Measurements from ENCODE around the gene KIRREL2. TPM values are rescaled to one million over a fixed set of nuclear protein-coding genes. Genes with fewer than 3 reads are reported as not detected.
A peak's percentile ranks its signal among the peaks of the same experiment; 100 is the strongest.
"Not testable (repeated sequence)": the region's sequence is repeated elsewhere in the genome, so short reads cannot be mapped to it uniquely, and the experiment has no call there.

KIRREL2 gene
- total RNA-seq, 6 experiments from 2014 or later, result 0.07 TPM; not detected in 5

DNA sequence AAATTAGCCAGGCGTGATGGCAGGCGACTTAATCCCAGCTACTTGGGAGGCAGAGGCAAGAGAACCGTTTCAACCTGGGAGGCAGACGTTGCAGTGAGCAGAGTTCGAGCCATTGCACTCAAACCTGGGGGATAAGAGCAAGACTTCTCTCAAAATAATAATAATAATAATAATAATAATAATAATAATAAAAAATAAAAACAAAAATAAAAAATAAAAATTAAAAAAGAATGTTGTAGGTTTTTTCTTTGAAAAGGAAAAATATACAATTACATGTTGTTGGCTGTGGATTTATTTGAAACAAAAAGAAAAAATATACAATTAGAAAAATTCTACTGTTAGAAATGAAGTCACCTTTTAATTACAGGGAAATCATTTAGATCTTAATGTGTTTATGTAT is 32.6 kb upstream of the KIRREL2 start:
- DNase-seq, result no peak
- Mint-ChIP-seq H3K27ac (no peak overlapping the region), H3K9me3 (no peaks in the 10 kb centered on the region), H3K4me1 (ENCODE audit: low read depth) (peaks cover 7% of the 10 kb centered on the region), H3K36me3 (ENCODE audit: low read depth) (no peaks in the 10 kb centered on the region), H3K27me3 (ENCODE audit: insufficient read depth) (peaks cover 12% of the 10 kb centered on the region), H3K4me3 (no peak overlapping the region)
- TF ChIP-seq, protein P1, sequence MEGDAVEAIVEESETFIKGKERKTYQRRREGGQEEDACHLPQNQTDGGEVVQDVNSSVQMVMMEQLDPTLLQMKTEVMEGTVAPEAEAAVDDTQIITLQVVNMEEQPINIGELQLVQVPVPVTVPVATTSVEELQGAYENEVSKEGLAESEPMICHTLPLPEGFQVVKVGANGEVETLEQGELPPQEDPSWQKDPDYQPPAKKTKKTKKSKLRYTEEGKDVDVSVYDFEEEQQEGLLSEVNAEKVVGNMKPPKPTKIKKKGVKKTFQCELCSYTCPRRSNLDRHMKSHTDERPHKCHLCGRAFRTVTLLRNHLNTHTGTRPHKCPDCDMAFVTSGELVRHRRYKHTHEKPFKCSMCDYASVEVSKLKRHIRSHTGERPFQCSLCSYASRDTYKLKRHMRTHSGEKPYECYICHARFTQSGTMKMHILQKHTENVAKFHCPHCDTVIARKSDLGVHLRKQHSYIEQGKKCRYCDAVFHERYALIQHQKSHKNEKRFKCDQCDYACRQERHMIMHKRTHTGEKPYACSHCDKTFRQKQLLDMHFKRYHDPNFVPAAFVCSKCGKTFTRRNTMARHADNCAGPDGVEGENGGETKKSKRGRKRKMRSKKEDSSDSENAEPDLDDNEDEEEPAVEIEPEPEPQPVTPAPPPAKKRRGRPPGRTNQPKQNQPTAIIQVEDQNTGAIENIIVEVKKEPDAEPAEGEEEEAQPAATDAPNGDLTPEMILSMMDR (IDR thresholded peaks at IDR 0.05), result no peak

DNA sequence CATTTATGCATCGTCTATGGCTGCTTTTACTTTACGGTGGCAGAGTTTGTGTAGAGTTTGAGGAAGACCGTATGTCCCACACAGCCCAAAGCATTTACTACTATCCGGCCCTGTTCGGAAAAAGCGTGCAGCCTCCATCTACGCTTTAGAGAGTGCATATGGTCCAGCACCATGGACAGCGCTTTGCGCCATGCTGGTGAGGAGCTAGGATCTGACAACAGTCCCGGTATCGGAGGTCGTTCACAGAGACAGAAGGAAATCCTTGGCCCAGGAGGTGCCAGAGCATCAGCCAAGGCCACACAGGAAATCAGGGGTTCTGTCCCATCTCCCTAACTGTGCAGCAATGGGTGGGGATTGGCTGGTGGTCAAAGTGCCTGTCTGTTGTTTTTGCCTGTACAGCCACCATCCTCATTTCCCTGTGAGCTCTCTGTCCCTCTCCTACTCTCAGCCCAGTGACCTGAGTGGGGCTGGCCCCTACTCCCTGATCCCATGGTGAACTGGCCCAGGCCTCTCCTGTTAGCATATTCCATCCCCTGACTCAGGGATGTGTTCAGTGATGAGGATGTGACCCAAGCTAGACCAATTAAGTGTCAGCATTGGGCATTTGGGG is 27.9 kb upstream of the KIRREL2 start:
- Mint-ChIP-seq H3K4me1 (ENCODE audit: low read depth) (no peaks in the 10 kb centered on the region), H3K9me3 (no peaks in the 10 kb centered on the region), H3K27ac (no peak overlapping the region), H3K27me3 (ENCODE audit: insufficient read depth) (peaks cover 14% of the 10 kb centered on the region), H3K4me3 (no peak overlapping the region), H3K36me3 (ENCODE audit: low read depth) (no peaks in the 10 kb centered on the region)
- TF ChIP-seq, protein P1 (IDR thresholded peaks at IDR 0.05), result no peak
- peak; percentile 27 for DNase-seq

DNA sequence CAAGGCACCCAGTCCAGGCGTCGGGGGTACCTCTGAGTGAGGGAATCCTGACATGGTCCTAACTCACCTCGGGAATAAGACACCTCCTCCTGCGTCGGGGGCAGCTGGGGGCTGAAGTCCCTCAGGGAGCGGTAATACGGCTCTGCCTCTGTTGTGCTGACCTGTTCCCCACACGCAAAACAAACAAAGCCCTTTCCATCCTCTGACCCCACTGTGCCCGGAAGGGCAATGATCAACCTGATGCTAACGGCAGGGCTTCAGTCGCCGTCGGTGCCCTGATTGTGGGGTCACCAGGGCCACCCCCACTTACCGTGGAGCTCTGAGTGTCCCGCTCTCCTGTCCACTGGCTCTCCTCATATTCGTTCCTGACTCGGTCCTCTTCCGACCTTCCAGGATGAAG is 25.7 kb upstream of the KIRREL2 start:
- TF ChIP-seq, protein P1 (IDR thresholded peaks at IDR 0.05), result no peak
- Mint-ChIP-seq H3K27me3 (ENCODE audit: insufficient read depth) (peaks cover 21% of the 10 kb centered on the region), H3K27ac (no peak overlapping the region), H3K4me1 (ENCODE audit: low read depth) (no peaks in the 10 kb centered on the region), H3K4me3 (no peak overlapping the region), H3K36me3 (ENCODE audit: low read depth) (no peaks in the 10 kb centered on the region), H3K9me3 (no peaks in the 10 kb centered on the region)
- DNase-seq, result no peak

DNA sequence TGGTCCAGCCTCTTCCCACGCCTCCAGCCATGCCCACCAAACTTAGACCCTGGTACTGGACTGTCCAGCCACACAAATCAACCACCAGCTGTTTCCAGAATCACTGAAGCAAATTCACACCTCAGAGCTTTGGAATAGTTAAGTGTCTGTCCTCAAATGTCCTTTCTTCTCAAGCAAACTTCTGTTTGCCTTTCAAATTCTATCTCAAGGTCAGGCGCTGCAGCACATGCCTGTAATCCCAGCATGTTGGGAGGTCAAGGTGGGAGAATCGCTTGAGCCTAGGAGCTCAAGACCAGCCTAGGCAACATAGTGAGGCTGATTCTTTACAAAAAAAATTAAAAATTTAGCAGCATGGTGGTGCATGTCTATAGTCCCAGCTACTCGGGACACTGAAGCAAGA is 24.7 kb upstream of the KIRREL2 start:
- TF ChIP-seq, protein P1 (IDR thresholded peaks at IDR 0.05), result no peak
- no peaks in the 10 kb centered on the region for H3K36me3 Mint-ChIP-seq (ENCODE audit: low read depth)
- H3K27ac Mint-ChIP-seq, result no peak overlapping the region
- peaks cover 21% of the 10 kb centered on the region for H3K27me3 Mint-ChIP-seq (ENCODE audit: insufficient read depth)
- H3K9me3 Mint-ChIP-seq, result no peaks in the 10 kb centered on the region
- DNase-seq, result no peak
- no peaks in the 10 kb centered on the region for H3K4me1 Mint-ChIP-seq (ENCODE audit: low read depth)
- no peak overlapping the region for H3K4me3 Mint-ChIP-seq

DNA sequence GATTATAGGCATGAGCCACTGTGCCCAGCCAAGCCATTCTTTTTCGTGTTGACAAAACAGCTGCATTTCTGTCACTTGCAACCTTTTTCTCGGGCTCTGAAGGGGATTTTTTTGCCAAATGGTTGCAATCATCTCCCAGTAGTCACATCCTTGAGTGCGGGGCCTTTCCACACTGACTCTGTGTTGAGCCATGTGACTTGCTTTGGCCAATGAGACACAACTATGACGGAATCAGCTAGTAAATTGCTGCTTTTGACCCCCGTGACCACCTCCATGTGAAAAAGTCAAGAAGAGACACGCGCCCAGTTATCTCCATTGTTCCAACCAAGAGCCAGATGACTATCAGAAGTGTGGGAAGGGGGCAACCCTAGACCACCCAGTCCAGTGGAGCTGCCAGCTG is 22.7 kb upstream of the KIRREL2 start:
- H3K27me3 Mint-ChIP-seq (ENCODE audit: insufficient read depth), result peaks cover 23% of the 10 kb centered on the region

DNA sequence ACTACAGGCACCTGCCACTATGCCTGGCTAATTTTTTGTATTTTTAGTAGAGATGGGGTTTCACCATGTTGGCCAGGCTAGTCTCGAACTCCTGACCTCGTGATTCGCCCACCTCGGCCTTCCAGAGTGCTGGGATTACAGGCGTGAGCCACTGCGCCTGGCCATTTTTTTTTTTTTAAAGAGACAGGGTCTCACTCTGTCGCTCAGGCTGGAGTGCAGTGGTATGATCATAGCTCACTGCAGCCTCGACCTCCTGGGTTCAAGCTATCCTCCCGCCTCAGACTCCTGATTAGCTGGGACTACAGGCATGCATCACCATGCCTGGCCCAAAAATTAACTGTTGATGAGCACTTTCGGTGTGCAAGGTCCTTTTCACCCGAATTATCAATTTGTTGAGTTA is 20.6 kb upstream of the KIRREL2 start:
- not testable (repeated sequence) for H3K4me1 Mint-ChIP-seq (ENCODE audit: low read depth); H3K36me3 Mint-ChIP-seq (ENCODE audit: low read depth)

More for the DNA sequence above, 22.7 kb upstream of the KIRREL2 start:
- Mint-ChIP-seq H3K4me1 (ENCODE audit: low read depth) (no peaks in the 10 kb centered on the region), H3K27ac (no peak overlapping the region), H3K4me3 (no peak overlapping the region), H3K9me3 (0 out of 2 replicates have a peak, but pooled peaks cover 2% of the 10 kb centered on the region), H3K36me3 (ENCODE audit: low read depth) (no peaks in the 10 kb centered on the region)
- TF ChIP-seq, protein P1 (IDR thresholded peaks at IDR 0.05), result no peak
- no peak for DNase-seq

More for the DNA sequence above, 20.6 kb upstream of the KIRREL2 start:
- H3K27me3 Mint-ChIP-seq (ENCODE audit: insufficient read depth), result peaks cover 17% of the 10 kb centered on the region
- H3K27ac Mint-ChIP-seq, H3K9me3 Mint-ChIP-seq, H3K4me3 Mint-ChIP-seq, DNase-seq: not testable (repeated sequence)
